Activated naive CD4-positive, alpha-beta T cell (primary cell): ENCODE data around the gene NUDT8.
"Not testable (repeated sequence)": the region's sequence is repeated elsewhere in the genome, so short reads cannot be mapped to it uniquely, and the experiment has no call there.

Experiments used
- DNase-seq, 4 experiments: peaks; one replicate each; lab custom pipeline; 2025; lab: John Stamatoyannopoulos, UW

Gene NUDT8

DNA sequence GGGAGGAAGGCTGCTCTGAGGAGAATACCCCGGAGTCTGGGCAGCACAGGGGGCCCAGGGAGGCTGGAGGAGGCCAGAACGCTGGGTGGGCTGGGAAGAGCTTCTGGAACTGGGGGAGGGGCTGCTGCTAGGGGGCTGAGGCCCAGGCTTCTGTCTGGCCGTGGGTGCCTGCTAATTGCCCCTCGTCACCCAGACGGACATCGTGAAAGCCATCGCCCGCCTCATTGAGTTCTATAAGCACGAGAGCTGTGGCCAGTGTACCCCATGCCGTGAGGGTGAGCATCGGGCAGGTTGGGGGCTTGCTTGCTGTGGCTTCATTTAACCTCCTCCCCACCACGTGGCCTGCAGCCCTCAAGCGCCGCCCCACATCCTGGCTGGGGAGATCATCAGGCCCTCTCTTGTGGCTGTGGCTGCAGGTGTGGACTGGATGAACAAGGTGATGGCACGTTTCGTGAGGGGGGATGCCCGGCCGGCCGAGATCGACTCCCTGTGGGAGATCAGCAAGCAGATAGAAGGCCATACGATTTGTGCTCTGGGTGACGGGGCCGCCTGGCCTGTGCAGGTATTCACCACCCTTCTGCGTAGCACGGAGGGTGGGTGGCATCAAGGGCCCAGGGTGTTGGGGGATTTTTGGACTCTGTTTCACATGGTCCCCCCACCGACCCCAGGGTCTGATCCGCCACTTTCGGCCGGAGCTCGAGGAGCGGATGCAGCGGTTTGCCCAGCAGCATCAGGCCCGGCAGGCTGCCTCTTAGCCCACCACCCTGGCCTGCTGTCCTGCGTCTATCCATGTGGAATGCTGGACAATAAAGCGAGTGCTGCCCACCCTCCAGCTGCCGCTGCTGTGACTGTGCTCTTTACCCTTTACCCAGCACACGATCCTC lies 17.8 kb downstream of the NUDT8 start:
- DNase-seq: no peak

DNA sequence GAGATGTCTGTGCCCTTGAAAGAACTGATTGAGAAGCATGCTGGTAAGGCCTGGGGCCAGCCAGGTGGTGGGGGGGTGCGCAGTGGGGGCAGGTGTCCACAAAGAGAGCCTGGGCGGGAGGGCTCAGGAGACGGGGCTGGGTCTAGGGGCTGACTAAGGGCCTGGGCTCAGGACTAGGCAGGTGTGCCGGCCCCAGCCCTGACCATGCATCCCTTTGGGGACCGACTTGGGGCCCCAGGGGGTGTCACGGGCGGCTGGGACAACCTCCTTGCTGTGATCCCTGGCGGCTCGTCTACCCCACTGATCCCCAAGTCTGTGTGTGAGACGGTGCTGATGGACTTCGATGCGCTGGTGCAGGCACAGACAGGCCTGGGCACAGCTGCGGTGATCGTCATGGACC lies 18.6 kb downstream of the NUDT8 start:
- DNase-seq: no peak

DNA sequence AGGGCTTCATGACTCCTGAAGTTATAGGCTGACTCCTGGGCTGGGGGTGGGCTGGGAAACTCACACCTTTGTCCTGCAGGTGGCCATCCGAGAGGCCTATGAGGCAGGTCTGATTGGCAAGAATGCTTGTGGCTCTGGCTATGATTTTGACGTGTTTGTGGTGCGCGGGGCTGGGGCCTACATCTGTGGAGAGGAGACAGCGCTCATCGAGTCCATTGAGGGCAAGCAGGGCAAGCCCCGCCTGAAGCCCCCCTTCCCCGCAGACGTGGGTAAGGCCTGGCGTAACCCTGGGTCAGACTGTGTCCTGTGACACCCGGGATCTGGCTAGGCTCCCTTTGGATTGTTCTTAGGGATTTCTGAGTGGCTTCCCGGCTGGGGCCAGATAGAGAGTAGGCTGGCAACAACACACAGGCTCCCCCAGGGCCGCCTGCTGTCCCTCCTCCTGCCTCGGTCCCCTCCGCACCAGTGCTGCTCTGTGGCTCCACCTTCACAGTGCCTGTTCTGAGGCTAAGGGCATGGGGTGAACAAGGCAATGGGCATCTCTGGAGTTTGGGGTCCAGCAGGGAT lies 19.4 kb downstream of the NUDT8 start:
- no peak for DNase-seq

DNA sequence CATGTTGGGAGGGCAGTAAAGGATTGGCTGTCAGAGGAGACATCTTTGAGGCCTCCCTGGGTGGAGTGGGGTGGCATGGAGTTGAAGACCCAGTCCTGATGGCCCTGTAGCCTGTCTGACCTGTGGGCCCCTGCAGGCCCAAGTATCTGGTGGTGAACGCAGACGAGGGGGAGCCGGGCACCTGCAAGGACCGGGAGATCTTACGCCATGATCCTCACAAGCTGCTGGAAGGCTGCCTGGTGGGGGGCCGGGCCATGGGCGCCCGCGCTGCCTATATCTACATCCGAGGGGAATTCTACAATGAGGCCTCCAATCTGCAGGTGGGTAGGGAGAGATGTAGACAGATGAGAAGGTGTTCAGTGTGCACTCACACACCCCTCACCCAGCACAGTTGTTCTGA lies 20.4 kb downstream of the NUDT8 start:
- no peak for DNase-seq

DNA sequence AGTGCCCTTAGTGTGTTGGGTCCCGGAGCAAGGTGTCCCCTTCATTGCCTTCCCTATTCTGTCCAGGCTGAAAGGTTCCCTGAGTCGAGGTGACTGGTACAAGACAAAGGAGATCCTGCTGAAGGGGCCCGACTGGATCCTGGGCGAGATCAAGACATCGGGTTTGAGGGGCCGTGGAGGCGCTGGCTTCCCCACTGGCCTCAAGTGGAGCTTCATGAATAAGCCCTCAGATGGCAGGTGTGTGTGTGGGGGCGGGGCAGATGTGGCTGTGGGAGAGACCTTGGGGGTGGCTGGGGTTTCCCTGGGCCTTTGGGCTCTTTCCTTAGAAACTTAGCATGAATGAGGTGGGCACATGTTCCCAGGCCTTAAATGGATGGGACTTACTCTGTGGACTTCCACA lies 21.3 kb downstream of the NUDT8 start:
- DNase-seq: no peak

DNA sequence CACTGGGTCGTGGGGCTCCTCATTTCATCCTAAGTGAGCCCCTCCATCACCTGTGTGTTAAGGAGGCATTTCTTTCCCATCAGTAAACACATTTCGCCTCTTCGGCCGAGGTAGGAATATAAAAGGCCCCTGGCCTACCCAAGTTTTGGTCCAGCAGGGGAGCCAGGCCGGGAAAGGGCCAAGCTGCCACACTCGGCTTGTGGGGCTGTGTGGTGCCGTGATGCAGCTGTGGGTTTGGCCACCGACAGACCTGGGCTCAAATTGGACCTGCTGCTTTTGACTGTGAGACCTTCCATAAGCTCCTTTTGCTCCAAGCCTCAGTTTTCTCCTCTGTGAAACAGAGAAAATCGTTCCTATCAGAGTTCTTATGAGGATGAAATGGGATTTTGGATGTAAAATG lies 22.2 kb downstream of the NUDT8 start:
- no peak for DNase-seq

DNA sequence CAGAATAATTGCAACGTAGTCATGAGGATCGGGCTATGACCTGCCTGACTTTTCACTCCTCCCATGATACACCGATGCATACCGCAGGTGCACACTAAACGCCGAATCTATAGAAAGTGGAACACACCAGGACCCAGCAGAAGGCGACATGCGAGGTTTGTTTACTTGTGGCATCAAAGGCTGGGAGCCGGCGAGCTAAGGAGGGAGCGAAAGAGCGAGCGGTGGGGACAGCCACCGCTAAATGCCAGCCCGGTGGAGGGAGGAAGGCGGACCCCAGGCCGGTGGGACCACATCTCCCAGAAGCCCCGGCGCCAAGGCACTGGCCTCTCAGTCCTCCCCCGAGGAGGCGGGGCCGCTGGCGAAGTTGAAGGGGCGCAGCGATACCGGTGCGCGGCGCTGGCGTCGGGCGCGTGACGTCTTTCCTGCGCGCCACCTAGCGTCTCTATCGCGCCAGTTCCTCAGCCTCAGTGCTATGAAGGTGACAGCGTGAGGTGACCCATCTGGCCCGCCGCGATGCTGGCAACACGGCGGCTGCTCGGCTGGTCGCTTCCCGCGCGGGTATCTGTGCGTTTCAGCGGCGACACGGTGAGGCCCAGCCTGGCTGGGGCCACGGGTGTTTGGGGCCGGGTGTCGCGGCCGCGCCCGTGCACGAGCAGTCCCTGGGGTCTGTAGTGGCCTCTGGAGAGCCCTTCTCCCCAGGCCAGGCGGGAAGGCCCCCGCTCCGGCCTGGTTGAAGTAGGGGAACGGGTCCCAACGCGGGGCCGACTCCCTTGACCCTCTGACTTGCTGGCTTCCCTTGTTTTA lies 23.0 kb downstream of the NUDT8 start, which contains the start of gene NDUFV1:
Gene NDUFV1, plus strand, starts transcription at position 445 of the 804 bp plus-strand sequence. Its CDS starts 69 bp downstream, at position 514.
- peak; percentile 87 to 97 (median 92) for DNase-seq

DNA sequence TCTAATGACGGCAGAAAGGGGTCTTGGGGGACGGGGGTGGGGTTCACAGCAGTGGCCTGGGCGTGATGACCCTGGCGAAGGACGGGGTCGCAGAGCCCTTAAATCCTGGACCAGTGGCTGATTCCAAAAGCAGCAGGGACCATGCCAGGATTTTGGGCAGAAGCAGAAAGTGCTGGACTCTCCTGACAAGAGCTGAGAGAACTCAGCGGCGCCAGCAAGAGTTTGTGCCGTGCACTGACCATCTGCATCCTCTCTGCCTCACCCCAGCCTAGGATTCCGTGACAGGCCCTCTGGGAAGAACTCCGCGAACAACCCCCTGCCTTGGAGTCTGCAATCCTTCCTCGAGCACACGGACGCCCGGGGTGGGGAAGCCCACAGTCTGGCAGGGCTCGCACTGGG lies 23.6 kb downstream of the NUDT8 start:
- no peak for DNase-seq

DNA sequence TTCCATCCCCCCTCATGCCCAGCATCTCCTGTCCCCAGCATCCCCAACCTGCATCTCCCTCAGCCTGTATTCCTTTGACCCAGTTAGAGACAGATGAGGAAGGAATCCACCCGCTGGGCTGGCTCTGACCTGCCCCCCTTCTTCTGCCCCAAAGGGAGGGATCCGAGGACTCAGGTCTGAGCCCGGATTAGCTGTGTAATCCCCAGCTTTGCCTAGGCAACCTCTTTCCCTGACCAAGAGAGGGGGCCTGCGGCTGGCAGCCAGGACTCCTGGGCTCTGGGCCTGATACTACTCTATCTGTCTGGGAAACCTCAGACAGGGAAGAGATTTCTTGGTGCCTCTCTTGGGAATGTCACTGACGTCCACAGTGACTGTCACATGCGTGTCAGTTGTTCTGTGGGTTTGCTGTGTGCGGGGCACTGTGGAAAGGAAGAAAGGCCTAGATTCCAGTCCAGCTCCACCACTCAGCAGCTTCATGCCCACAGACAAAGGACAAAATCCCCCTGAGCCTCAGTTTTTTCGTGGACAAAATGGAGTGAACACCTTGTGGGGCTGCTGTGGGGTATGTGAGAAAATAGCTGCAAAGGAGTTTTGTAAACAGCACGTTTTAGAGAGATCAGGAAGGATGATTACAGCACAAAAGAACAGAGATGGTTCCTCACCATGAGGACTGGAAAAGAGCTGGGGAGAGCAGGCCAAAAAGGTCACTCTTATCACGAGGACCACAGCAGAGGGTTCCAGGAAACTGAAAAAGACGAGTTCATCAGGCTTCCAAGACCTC lies 24.3 kb downstream of the NUDT8 start:
- DNase-seq: no peak

DNA sequence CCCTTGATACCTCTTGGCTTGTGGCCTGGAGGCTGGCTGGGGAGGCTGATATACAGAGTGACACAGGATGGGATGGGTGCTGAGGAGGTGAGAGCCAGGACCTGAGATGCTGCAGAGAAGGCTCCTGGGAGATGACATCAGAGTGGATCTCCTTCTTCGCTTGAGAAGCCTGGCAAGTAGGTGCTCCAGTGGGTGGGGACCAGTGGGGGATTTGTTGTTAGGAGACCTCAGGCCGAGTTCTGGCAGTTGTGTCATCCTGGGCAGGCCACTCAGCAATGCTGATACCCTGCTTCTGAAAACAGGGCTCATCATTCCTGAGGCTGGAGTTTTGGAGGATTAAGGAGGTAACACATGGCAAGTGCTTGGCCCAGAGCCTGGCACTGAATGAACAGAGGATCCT lies 24.9 kb downstream of the NUDT8 start:
- no peak for DNase-seq

DNA sequence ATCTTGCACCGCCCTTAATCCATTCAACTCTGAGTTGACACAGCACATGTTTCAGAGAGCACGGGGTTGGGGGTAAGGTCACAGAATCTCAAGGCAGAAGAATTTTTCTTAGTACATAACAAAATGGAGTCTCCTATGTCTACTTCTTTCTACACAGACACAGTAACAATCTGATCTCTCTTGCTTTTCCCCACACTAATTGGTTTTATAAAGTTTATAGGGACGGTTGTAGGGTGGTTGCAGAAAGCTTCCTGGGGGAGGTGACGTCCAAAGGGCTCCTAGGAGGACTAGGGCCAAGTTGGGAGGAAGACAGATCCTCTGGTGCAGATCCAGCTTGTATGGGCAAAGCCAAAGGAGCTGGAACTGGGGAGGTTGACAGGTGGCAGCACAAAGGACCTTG lies 25.6 kb downstream of the NUDT8 start:
- DNase-seq: not testable (repeated sequence)

DNA sequence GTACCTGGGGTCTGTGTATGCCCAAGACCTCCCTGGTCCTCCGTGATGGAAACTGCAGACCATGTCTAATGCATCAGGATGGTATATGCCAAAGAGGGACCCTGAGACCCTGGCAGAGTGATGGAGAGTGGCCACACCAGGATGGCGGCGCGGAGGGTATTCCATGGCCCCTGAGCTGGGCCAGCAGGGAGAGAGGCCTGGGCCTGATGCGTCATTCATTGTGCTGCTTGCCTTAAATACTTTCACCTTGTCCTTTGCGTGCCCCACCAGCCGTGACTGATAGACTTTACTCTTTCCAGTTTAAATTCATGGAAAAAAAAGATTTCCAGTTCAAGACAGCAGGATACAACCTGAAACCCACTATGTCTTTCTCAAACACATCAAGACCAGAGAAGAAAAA lies 28.6 kb downstream of the NUDT8 start:
- no peak for DNase-seq

DNA sequence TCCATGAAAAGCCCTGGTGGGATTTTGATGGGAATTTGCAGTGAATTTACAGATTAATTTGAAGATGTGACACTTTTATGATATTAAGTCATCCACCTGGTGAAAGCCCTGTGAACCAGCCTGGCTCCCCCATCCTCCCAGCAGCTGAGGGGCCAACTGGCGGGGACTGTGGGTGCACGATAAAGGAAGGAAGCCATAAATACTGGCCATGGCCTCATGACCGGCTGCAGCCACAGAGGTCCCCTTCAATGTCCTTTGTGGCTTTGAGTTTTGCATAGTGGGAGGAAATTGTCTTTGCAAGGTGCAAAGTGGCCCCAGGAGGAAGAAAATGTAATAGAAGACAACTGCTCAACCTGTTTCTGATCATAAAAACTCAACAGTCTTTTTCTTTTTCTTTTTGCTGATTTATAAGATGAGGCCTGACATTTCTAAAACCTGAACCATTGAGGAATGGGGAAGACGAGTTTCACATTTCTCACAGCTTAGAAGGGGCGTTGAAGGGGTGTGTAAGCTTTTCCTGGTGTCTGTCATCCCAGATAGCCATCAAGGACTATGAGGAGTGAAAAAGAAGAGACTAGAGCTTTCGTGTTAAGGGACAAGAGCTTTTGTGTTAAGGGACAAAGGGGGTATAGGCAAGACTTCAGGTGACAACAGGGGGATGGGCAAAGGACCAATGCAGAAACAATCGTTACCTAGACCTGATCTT lies 29.3 kb downstream of the NUDT8 start:
- DNase-seq: no peak

DNA sequence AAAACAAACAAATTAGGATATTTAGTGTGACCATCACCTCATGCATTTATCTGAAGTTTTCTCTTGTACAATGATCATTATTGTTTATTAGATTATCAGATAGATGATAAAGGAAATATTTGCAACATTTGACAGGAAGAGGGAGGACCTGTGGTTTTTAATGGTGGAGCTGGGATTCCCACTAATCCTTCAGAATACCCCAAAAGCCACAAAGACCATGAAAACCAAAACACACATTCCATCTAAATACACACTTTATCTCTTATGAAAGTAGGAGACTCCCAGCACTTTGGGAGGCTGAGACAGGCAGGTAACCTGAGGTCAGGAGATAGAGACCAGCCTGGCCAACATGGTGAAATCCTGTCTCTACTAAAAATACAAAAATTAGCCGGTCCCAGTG lies 30.6 kb downstream of the NUDT8 start:
- DNase-seq: no peak

DNA sequence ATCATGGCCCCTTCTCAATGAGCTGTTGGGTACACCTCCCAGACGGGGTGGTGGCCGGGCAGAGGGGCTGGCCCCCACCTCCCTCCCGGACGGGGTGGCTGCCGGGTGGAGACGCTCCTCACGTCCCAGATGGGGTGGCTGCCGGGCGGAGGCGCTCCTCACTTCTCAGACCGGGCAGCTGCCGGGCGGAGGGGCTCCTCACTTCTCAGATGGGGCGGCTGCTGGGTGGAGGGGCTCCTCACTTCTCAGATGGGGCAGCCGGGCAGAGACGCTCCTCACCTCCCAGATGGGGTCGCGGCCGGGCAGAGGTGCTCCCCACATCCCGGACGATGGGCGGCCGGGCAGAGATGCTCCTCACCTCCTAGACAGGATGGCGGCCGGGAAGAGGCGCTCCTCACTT lies 31.8 kb downstream of the NUDT8 start:
- not testable (repeated sequence) for DNase-seq

DNA sequence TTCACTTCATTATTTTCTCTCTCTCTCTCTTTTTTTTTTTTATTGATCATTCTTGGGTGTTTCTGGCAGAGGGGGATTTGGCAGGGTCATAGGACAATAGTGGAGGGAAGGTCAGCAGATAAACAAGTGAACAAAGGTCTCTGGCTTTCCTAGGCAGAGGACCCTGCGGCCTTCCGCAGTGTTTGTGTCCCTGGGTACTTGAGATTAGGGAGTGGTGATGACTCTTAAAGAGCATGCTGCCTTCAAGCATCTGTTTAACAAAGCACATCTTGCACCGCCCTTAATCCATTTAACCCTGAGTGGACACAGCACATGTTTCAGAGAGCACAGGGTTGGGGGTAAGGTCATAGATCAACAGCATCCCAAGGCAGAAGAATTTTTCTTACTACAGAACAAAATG lies 32.3 kb downstream of the NUDT8 start:
- DNase-seq: not testable (repeated sequence)

DNA sequence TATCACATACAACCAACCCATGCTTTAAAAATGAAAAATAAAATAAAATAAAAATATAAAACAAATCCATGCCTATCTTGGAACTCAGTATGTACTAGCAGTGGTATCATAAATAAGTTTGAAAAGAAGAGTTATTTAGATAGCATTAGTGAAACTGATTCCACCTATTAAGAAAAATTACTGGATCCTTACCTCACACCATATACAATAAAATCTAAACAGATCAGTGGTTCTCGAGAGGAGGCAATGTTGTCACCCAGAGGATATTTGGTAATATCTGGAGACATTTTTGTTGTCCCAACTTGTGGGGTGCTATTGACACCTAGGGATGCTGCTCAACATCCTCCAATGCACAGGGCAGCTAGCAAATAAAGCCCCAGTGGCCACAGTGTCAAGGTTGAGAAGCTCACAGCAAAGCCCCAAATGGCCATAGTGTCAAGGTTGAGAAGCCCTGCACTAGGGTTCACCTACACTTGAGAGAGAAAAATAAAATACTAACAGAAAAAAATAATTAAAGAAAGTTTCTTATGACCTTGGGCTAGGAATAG lies 32.9 kb downstream of the NUDT8 start:
- no peak for DNase-seq

DNA sequence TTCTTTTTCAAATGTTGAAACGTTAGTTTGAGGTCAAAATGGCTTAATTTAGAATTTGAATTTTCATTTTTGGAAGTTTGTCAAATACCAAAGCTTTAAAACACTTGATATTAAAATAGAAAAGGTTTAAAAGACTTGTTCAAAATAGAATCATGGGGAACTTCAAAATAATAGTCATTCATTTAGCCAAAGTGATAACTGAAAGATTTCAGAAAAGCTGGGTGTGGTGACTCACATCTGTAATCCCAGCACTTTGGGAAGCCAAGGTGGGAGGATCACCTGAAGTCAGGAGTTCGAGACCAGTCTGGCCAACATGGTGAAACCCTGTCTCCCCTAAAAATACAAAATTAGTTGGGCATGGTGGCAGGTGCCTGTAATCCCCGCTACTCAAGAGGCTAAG lies 35.3 kb downstream of the NUDT8 start:
- no peak for DNase-seq

DNA sequence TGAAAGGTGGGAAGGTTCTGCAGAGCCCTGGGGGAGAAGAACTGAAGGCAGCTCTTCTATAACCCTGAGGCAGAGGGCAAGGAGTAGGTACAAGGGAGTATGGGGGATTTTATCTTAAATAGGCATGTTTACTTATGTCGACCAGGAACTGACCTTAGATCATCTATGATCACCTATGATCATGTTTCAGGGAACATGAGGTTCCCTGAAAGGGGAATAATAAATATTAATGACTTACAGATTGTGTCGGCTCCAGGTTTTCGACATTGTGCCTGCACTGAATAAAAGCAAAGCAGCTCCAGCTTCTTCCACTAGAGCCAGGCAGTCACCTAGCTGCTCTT lies 36.2 kb downstream of the NUDT8 start:
- DNase-seq: no peak

DNA sequence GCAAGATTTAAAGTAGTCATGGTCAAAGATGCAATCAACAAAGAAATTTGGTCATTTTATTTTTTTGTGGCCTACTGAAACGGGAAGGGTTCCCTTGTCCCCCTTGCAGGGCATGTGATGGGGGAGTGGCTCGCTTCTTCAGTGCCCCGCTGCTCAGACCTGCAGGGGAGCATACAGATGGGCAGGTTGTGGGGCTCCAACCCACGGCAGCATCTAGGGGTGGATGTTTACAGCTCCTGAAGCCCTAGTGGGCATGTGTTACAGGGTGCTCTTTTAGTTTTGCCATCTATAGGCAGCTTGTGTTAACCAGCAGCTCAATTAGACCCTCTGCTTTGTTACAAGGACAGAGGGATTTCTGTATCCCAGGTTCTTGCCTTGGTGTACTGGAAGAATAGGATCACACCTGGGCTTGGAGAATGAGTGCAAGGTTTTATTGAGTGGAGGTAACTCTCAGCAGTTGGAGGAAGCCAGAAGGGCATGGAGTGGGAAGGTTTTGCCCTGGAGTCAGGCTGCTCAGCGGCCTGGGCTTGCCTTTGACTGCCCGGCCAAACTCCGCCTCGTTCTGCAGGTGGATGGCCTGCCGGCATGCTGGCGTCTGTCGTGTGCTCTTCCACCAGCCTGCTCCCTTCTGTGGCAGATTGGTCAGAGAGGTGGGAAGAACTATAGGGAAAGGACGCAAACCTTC lies 36.7 kb downstream of the NUDT8 start:
- DNase-seq: no peak
